ENCODE data around the gene THAP5.
A peak's percentile ranks its signal among the peaks of the same experiment; 100 is the strongest.
"Not testable (repeated sequence)": the region's sequence is repeated elsewhere in the genome, so short reads cannot be mapped to it uniquely, and the experiment has no call there.

THAP5 gene

DNA sequence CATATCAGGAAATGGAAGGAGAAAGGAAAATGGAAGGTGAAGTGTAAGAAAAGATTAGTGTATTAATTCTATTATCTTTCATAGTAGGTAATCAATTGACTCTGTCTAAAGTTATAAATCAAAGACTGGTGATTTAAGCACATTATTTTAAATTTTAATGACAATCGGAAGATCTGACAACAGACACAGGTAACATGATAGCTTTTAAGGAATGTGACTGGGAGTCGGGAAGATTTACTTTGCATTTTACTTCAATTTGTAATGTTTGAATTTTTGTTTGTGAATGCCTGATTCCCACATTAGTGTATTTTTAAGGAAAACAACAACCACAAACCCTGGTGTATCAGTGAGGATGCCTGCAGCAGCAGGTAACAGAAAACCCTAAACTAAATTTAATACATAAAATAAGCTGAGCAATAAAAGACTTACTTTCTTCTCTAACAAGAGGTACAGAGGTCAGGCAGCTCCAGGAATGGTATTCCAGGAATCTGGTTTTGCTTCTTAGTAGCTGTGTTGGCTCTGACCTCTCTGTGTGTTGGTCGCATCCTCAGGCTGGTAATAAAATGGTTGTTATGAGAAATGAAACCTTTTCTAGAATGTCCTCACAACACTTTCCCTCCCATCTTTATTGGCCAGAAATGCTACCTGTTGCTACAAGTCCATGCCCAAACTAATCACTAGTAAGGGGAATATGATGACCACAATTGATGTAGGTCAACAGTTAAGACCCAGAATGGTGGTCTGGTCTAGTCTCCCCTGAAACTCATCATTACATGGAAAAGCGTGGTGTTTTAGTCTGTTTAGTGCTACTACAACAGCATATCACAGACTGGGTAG is 12.4 kb upstream of the THAP5 start:
- DNase-seq = no peak

DNA sequence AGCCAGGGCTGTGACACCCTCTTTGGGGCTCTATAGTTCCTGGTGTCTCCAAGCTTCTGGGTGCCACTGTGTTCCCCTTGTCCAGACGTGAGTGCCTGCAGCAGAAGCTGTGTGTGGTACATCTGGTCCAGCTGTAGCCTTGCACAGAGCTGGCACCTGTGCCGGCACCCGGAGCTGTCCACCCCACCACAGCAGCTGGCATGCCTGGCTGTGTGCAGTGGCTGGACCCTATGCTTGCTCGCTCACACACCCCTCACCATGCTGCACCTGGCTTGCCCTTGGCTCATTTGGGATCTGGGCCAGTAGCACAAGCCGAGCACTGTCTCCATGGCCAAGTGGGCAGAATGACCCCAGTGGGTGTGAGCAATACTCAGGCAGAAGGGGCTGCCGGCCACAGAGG is 10.8 kb upstream of the THAP5 start:
- no peak for DNase-seq

GRCh38 chr7:108578937-108579336 is 9.4 kb upstream of the THAP5 start:
- DNase-seq = no peak

- DNase-seq = no peak
These were observed 6.6 kb upstream of the THAP5 start for GRCh38 chr7:108576116-108576515.

DNA sequence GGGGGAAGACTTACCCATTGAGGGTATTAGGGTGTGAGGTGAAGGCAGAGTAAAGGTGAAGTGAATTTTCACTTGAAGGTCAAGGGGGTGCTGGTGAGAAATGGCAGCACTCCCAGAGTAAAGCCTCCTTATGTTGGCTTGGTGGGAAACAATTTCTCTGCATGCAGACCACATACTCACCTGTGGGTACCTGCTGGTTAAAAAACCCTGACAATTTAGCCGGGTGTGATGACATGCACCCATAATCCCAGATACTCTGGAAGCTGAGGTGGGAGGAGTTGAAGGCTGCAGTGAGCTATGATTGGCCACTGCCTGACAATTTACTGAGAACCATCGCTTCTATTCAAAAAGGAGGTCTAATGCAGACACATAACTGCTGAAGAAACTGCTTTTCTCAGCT is 5.7 kb upstream of the THAP5 start:
- no peak for DNase-seq

DNA sequence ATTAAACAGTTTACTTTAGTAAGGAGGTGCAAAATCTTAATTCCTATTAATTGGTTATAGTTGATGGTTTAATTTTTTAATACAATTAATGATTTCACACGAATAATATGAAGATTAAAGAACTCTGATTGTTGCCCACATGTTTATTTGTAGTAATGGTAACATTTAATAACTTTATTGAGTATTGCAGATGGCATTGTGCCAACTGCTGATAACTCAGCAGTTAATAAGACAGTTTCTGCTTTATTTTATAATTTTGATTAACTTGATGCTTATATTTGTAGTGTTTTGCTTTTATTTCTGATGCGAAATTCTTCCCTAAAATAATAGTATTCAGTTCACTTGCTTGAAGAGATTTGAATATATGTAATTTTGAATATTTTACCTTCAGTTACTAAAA is 3.0 kb upstream of the THAP5 start:
- DNase-seq = no peak

- DNase-seq = peak; percentile 80
These were observed 745 bp upstream of the THAP5 start for GRCh38 chr7:108570146-108570755.

DNA sequence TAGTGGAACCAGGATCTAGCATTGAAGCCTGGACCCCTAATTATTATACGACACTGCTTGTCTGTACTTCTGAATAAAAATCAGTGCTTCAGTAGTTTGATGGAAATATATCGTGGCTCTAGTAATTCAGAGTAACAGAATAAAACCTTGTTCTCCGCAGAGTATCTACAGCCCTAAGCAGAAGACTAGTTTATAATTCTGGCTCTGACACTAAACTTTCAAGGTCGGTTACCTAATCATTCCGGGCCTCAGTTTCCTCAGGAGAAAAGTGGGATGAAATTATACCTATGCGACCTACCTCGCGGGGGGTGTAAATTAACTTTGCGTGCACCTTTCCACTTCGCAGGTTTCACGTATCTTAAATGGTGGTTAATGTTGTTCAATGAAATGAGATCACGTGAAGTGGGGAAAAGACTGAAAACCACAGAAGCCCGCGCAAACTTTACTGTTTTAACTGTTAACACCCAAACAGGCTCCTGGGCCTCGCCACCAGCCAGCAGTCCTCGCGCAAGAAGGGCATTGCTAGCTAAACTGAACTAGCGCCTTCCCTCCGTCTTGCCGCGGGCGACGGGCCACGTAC is 615 bp downstream of the THAP5 start:
- no peak for DNase-seq

DNA sequence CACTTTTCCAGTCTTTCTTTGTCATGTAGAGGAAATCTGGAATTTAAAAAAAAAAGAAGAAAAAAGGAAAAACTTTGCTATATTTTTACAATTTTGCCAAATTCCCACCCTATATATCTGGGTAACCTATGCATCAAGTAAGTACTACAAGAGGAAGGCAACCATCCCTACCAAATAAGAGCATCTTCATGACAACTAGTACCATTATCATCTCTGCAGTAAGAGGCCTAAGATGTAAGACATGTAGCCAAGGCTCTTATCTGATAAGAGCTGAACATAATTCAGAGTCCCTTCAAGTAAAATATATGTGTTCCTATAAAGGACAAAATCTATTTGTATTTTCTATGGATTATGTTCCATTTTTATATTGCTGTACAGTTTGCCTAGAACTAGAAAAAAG is 3.5 kb downstream of the THAP5 start:
- DNase-seq = no peak

DNA sequence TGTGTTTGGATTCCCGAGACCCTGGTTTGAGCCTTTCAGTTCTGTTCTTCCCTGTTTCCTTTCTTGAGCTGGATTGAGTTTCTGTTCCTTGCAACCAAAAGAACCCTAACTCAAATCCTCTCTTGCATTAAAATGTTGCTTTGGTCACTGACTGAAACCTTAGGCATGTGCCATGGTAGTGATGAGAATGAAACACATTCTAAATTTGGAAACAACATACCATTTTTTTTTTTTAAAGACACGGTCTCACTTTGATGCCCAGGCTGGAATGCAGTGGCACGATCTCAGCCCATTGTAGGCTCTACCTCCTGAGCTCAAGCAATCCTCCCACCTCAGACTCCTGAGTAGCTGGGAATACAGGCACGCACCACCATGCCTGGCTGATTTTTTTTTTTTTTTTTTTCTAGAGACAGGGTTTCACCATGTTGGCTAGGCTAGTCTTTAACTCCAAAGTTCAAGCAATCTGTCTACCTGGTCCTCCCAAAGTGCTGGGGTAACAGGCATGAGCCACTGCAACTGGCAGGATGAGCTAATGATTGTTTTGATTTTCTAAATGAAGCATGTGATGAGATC is 8.4 kb downstream of the THAP5 start:
- no peak for DNase-seq

DNA sequence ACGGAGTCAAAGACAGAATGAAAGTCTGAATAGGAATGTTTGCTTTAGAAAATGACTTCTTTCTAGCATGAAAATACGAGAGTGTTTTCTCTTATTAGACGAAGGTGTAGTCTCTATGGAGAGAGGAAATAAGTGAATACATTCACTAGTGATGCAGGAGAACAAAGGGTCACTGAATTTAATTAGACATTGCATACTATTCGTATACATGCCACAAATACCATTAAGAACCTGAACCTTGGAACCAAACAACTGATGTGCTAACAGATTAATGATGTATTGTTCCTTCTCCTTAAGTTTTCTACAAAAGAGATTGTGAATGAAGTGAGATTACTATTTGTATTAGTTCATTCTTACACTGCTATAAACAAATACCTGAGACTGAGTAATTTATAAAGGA is 10.3 kb downstream of the THAP5 start:
- no peak for DNase-seq

DNA sequence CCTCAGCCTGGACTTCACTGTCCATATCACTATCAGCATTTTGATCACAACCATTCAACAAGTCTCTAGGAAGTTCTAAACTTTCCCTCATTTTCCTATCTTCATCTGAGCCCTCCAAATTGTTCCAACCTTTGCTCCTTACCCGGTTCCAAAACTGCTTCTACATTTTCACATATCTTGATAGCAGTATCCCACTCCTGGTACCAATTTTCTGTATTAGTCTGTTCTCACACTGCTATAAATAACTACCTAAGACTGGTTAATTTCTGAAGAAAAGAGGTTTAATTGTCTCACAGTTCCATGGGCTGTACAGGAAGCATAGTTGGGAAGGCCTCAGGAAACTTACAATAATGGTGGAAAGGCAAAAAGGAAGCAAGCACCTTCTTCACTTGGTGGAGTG is 11.9 kb downstream of the THAP5 start:
- DNase-seq = no peak

DNA sequence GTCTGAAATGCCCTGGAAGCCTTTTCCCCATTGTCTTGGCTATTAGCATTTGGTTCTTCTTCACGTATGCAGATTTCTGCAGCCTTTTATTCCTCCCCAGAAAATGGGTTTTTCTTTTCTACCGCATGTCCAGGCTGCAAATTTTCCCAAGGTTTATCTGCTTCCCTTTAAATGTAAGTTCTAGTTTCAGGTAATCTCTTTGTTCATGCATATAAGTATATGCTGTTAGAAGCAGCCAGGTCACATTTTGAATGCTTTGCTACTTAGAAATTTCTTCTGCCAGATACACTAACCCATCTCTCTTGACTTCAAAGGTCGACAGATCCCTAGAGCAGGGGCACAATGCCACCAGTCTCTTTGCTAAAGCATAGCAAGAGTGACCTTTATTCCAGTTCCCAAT is 12.3 kb downstream of the THAP5 start:
- no peak for DNase-seq

DNA sequence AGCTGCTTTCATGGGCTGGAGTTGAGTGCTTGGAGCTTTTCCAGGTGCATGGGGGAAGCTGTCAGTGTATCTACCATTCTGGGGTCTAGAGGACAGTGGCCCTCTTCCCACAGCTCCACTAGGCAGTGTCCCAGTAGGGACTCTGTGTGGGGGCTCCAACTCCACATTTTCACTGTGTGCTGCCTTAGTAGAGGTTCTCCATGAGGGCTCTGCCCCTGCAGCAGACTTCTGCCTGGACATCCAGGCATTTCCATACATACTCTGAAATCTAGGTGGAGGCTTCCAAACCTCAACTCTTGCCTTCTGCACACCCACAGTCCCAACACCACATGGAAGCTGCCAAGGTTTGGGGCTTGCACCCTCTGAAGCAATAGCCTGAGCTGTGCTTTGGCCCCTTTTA is 12.8 kb downstream of the THAP5 start:
- DNase-seq = not testable (repeated sequence)

- DNase-seq = not testable (repeated sequence)
These were observed 21.2 kb downstream of the THAP5 start for GRCh38 chr7:108548141-108548896.

- DNase-seq = no peak
These were observed 28.0 kb downstream of the THAP5 start for GRCh38 chr7:108541478-108541877.

DNA sequence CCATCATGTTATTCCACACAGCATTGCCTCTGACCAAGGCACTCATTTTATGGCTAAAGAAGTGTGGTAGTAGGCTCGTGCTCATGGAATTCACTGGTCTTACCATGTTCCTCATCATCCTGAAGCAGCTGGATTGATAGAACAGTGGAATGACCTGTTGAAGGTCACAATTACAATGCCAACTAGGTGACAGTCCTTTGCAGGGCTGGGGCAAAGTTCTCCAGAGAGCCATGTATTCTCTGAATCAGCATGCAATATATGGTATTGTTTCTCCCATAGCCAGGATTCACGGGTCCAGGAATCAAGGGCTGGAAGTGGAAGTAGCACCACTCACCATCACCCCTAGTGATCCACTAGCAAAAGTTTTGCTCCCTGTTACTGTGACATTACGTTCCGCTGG is 30.8 kb downstream of the THAP5 start:
- not testable (repeated sequence) for DNase-seq

DNA sequence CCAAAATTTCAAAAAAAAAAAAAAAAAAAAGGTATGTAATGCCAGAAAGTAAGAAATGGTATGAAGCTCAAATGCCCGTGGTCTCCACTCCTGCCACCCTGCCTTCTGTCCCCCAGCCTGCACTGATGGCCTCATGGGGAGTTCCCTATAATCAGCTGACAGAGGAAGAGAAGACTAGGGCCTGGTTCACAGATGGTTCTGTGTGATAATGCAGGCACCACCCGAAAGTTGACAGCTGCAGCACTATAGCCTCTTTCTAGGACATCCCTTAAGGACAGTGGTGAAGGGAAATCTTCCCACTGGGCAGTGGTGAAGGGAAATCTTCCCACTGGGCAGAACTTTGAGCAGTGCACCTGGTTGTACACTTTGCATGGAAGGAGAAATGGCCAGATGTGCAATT is 31.3 kb downstream of the THAP5 start:
- DNase-seq = not testable (repeated sequence)

DNA sequence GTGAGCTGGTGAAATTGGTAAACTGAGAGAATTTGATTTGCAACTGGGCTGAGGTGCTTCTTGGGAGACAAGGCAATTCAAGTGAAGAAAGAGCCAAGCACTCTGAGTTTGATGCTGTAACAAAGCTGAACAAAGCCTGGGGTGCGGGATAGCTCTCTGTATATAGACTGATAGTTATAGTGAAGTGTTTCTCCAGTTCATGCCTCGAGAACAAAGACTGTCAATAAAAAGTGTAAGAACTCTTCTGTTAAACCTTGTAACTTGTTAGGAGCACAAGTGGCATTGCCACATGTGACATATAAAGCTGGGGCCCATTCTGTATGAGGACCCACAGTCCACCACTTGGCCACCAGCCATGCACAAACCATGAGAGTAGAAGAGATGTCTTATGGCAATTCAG is 32.3 kb downstream of the THAP5 start:
- no peak for DNase-seq

DNA sequence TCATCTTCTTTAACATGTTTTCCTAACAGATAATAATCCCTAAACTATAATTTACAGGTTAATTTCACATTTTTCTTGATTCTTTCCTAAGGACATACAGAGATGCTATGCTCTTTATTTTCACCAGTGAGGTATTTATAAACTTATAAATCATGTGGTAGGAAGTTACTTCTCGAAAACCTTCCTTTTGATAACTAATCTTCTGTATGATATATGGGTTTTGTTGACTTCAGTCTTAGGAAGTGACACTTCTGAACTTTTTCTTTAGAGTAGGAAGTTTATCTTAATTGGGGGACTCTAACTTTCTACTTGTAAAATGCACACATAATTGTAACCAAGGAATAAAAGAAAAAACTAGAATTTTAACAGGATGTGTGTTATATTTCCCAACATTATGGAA is 33.8 kb downstream of the THAP5 start:
- no peak for DNase-seq

- peak; percentile 52 for DNase-seq
These were observed 34.2 kb downstream of the THAP5 start for GRCh38 chr7:108535257-108535656.

DNA sequence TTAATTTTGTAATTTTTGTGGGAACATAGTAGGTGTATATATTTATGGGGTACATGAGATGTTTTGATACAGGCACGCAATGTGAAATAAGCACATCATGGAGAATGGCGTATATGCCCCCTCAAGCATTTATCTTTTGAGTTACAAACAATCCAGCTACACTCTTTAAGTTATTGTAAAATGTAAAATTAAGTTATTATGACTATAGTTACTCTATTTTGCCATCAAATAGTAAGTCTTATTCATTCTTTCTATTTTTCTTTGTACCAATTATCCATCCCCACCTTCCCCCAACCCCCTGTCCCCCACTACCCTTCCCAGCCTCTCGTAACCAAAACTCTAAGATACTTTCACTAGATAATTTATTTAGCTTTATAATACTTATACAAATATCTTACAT is 35.8 kb downstream of the THAP5 start:
- DNase-seq = no peak

- DNase-seq = no peak
These were observed 40.2 kb downstream of the THAP5 start for GRCh38 chr7:108529341-108529740.

Measured in inflammatory macrophage treated with lipopolysaccharide for 4 hours (primary cell).